ENCODE measurements around the gene ORAI2. TPM values are rescaled to one million over a fixed set of nuclear protein-coding genes. Genes with fewer than 3 reads are reported as not detected.

The ORAI2 gene
- polyA plus RNA-seq, 1 donor from 2014 or later: 36.3 TPM

- no peaks in the 10 kb centered on the region for H3K9me3 ChIP-seq (ENCODE audit: low read length)
- no peaks in the 10 kb centered on the region for H3K36me3 ChIP-seq (ENCODE audit: insufficient read depth, low read length)
- TF ChIP-seq EP300 (conservative IDR thresholded peaks at IDR 0.05; ENCODE audit: poor library complexity, severe bottlenecking): no peak
- no peak overlapping the region for H3K4me3 ChIP-seq (ENCODE audit: low read length)
- H3F3A ChIP-seq (ENCODE audit: insufficient read depth, low read length, poor library complexity, severe bottlenecking): peaks cover 3% of the 10 kb centered on the region
- H3K79me2 ChIP-seq (replicated peaks; ENCODE audit: insufficient read depth, low read length): peaks cover 4% of the 10 kb centered on the region
- no peaks in the 10 kb centered on the region for H3K27me3 ChIP-seq (ENCODE audit: insufficient read depth, low read depth, low read length)
- H3K4me2 ChIP-seq (ENCODE audit: low read length): no peak overlapping the region
- no peaks in the 10 kb centered on the region for H4K20me1 ChIP-seq (ENCODE audit: insufficient read depth)
- H3K27ac ChIP-seq (ENCODE audit: low read length): no peak overlapping the region
- H2AFZ ChIP-seq (ENCODE audit: low read depth, low read length): no peak overlapping the region
- H3K9ac ChIP-seq (ENCODE audit: low read length): no peak overlapping the region
- H3K9me2 ChIP-seq (ENCODE audit: insufficient read depth, low read length): no peaks in the 10 kb centered on the region
These were observed 41.0 kb upstream of the ORAI2 start for GRCh38 chr7:102392330-102392729.

- Histone ChIP-seq H3K27me3 (ENCODE audit: insufficient read depth, low read depth, low read length) (no peaks in the 10 kb centered on the region), H3K36me3 (ENCODE audit: insufficient read depth, low read length) (no peaks in the 10 kb centered on the region), H3K79me2 (replicated peaks; ENCODE audit: insufficient read depth, low read length) (peaks cover 6% of the 10 kb centered on the region), H3F3A (ENCODE audit: insufficient read depth, low read length, poor library complexity, severe bottlenecking) (peaks cover 3% of the 10 kb centered on the region), H3K4me3 (ENCODE audit: low read length) (no peak overlapping the region), H2AFZ (ENCODE audit: low read depth, low read length) (no peak overlapping the region), H3K9me2 (ENCODE audit: insufficient read depth, low read length) (no peaks in the 10 kb centered on the region), H3K9me3 (ENCODE audit: low read length) (no peaks in the 10 kb centered on the region), H3K4me2 (ENCODE audit: low read length) (no peak overlapping the region), H4K20me1 (ENCODE audit: insufficient read depth) (no peaks in the 10 kb centered on the region), H3K9ac (ENCODE audit: low read length) (no peak overlapping the region), H3K27ac (ENCODE audit: low read length) (no peak overlapping the region)
- TF ChIP-seq MXI1 (conservative IDR thresholded peaks at IDR 0.05; ENCODE audit: poor library complexity, severe bottlenecking) (no peak), REST (IDR thresholded peaks at IDR 0.05; ENCODE audit: borderline replicate concordance) (no peak), EZH2 (IDR thresholded peaks at IDR 0.05; ENCODE audit: borderline replicate concordance, insufficient read depth, low read length, poor library complexity, severe bottlenecking) (no peak)
These were observed 39.9 kb upstream of the ORAI2 start for GRCh38 chr7:102393467-102393866.

GRCh38 chr7:102395592-102395872 is 37.8 kb upstream of the ORAI2 start:
- no peaks in the 10 kb centered on the region for H3K27me3 ChIP-seq (ENCODE audit: insufficient read depth, low read depth, low read length)

More at GRCh38 chr7:102395592-102395872, 37.8 kb upstream of the ORAI2 start:
- Histone ChIP-seq H3K9me2 (ENCODE audit: insufficient read depth, low read length) (no peaks in the 10 kb centered on the region), H3K4me2 (ENCODE audit: low read length) (peak overlapping the region; percentile 63), H3K9me3 (ENCODE audit: low read length) (no peaks in the 10 kb centered on the region), H3F3A (ENCODE audit: insufficient read depth, low read length, poor library complexity, severe bottlenecking) (peaks cover 3% of the 10 kb centered on the region), H3K9ac (ENCODE audit: low read length) (peak overlapping the region; percentile 97), H3K79me2 (replicated peaks; ENCODE audit: insufficient read depth, low read length) (peaks cover 6% of the 10 kb centered on the region), H2AFZ (ENCODE audit: low read depth, low read length) (peak overlapping the region; percentile 96), H3K4me3 (ENCODE audit: low read length) (peak overlapping the region; percentile 73), H3K27ac (ENCODE audit: low read length) (peak overlapping the region; percentile 99), H3K36me3 (ENCODE audit: insufficient read depth, low read length) (no peaks in the 10 kb centered on the region), H4K20me1 (ENCODE audit: insufficient read depth) (no peaks in the 10 kb centered on the region)
- TF ChIP-seq TAF1 (IDR thresholded peaks at IDR 0.05; ENCODE audit: low read depth) (no peak), RAD21 (conservative IDR thresholded peaks at IDR 0.05) (no peak), EP300 (conservative IDR thresholded peaks at IDR 0.05; ENCODE audit: poor library complexity, severe bottlenecking) (no peak), POLR2AphosphoS5 (IDR thresholded peaks at IDR 0.05) (no peak), EZH2 (IDR thresholded peaks at IDR 0.05; ENCODE audit: borderline replicate concordance, insufficient read depth, low read length, poor library complexity, severe bottlenecking) (no peak), SMC3 (conservative IDR thresholded peaks at IDR 0.05; ENCODE audit: poor library complexity) (no peak), REST (IDR thresholded peaks at IDR 0.05; ENCODE audit: borderline replicate concordance) (no peak), MXI1 (conservative IDR thresholded peaks at IDR 0.05; ENCODE audit: poor library complexity, severe bottlenecking) (no peak), CTCF (IDR thresholded peaks at IDR 0.05; ENCODE audit: poor library complexity, severe bottlenecking) (no peak)
